Measurements from ENCODE around the gene C3orf20.
"Not testable (repeated sequence)": the region's sequence is repeated elsewhere in the genome, so short reads cannot be mapped to it uniquely, and the experiment has no call there.

Gene C3orf20

DNA sequence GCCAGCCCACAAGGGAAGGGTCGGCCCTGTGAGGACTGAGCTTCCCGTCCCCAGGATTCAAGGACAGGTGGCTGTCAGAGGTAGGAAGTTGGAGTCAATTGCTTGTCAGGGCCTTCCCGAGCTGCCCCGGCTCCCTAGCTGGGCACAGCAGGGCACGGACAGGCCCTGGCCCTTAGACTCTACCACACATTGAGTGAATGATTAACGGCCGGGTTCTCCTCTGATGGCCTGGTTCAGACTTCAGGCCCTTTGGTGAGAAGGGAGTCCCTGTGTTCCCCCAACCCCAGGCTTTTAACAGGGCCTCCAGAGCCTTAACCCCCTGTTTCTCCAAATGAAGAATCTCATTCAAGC, 127.4 kb downstream of the C3orf20 start:
- DNase-seq, result no peak

DNA sequence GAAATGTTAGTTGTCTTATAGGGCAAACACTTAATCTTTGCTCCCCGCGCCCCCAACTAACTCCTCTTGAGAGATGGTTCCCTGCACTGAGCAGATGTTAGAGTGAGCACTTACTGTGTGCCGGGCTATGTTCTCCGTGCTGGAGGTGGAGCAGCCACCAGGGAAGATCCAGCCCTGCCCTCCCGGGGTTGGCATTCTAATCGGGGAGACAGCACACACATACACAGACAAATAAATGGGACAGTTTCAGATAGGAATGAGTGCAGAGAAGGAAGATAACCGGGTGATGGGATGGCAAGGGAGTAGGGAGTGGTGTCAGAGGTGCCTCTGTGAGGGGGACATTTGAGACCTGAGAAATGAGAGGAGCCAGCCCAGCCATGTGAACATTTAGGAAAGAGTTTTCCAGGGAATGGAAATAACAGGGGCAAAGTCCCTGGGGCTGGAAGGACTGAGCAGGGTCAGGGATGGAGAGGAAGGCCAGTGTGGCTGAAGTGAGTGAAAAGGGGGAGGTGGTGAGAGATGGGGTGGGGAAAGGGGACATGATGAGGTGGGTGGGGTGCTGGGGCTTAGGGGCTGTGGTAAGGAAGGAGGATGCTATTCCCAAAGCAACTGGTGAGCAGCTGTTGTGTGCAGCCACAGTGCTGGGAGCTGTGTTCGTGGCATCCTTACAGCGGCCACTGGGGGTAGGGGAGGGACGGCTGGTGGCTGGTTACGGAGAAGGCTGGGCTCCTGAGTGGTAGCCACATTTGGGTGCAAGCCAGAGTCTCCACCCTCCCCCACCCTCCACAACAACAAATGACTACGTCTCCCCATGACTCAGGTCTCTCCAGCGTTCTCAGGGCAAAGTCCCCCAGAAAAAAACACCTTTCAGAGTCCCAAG, 128.4 kb downstream of the C3orf20 start:
- no peak for DNase-seq

DNA sequence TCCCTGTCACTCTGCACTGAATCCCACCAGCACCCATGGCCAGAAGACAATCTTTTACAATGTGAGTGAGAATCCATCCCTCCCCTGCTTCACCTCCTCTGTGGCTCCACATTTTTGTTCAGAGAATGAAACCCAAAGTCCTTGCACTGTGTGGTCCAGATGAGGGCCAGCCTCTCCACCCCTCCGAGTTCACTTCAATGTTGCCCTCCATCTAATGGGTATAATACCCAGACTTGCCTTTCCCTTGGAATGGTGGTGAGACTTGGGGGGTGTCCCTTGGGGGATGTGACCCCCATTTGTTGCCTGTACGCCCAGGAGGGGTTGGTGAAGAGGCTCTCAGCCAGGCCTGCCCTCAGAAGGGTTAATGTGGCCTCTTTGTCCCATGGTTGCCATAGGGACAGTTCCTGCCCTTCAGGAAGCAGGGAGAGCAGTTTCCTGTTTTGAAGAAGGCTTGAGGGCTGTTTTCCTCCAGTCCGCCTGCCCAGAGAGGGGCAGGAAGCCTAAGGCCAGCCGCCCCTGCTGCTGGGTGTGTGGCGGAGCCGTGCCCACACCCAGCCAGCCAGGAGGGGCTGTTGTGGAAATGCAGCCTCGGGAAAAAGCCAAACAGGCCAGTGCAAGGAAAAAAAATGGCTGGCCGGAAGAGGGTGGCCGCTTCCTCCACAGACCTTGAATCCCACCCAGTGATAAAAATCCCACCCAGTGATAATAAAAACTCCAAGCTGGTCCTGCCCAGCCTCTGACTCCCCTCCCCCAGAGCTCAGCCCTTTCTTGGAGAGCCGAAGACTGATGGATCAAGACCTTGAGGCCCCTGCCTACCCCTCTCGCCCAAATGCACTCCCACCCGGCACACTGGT, 129.3 kb downstream of the C3orf20 start:
- no peak for DNase-seq

GRCh38 chr3:14804835-14805780, 130.2 kb downstream of the C3orf20 start:
- DNase-seq, result no peak

DNA sequence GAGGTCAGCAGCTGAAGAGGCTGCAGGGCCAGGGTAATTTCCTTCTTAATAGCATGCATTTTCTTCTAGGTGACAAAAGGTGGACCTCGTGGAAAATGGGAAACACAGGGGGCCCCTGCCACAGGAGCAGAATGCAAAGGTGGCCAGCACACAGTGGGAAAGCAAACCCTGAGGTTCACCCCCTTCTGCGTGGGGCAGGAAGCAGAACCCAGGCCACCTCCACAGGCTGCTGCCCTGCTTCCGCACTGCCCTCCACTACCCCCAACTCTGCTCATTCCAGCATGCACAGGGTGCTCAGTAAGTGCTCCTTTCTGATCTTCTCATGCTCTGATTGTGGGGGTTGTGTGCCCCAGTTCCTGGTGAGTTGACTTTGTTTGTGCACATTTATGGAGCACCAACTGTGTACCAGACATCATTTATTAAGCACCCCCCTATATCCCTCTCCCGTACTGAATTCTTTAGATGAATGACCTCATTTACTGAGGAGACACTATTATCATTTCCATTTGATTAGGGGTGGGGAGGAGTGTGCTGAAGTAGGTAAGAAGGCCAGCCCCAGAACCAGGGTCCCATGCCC, 131.1 kb downstream of the C3orf20 start:
- no peak for DNase-seq

DNA sequence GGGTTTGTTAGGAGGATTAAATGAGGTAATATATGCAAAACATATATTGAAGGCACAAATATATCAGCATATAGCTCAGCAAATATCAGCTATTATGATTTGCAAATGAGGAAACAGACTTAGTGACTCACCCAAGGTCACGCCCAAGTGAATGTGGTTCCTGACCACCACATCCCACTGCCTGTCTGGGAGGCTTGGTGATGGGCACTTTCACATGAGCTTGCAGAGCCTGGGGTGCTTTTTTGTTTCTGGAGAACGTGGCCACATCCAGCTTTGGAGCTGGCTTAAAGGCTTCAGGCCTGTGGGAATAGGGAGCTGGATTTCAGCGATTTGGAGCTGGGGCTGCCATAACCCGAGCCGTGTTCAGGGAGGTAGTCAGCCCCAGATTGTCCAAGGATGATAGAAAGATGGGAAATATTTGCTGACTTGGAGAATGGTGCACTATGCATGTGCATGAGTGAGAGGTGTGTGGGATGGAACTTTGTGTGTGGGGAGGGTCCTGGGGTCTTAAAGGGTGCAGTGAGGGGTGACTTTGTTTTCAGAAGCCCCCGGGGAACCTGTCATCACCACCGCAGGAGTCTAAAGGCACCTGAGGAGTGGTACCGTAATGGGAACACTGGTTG, 131.8 kb downstream of the C3orf20 start:
- DNase-seq, result peak; percentile 40

DNA sequence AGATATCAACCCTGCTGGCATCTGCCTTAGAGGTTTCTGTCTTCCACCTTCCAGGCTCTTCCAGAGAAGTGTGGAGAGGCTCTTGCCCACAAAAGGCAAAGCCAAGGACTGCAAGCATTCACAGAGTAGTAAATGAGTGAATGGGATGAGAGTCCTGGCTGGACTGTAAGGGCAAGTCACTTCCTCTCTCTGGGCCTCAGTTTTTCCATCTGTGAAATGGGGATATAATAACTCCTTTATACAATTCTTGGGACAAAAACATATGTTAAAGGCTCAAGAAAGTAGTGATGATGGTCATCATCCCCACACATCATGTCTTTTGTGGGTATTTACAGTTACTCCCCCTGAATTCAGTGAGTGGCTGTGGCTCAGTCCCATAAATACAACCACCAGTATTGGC, 133.1 kb downstream of the C3orf20 start:
- DNase-seq, result no peak

DNA sequence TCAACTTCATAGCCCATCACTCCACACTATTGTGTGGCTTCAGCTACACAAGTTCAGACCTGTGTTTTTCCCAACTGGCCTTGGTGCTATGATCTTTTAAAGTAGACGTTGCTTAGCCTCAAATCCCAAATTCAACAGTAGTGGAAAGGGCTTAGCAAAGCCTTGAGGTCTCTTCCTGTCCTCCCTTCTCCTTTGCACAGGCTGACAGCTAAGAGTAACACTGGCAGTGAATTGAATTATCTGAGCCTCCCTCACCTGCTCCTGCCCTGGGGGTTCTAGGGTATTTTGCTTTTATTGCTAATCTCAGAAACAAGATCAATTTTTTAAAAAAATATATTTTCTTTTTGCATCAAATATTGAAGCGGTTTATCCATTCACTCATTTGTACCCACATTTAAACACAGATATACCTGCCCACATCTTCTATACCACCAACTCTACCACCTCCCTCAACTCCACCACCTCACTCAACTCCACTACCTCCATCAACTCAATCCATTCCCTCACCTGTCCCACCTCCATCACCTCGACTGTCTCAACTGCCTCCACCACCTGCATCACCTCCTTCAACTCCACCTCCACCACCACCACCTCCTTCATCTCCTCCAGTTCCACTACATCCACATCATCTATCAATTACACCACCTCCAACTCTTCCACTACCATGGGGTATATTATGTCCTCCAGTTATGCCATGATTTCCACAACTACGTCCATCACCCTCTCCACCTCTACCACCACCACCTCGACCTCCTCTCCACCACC, 133.7 kb downstream of the C3orf20 start:
- no peak for DNase-seq

DNA sequence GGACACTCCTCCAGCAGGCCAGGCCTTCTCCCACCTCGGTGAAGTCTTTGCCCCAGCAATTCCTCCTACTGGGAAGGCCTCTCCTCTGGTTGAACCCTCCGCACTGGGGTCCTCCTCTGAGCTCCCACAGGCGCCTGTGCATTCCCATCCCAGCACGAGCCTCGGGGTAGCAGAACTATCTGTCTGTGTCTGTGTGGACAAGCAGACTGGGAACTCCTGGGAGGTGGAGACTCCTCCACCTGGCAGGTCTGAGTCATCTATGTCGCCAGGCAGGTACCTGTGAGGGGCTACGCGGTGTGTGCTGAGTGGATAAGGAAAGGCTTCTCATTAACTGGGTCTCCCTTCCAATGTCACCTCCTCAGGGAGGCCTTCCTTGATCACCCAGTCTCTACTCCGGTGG, 134.7 kb downstream of the C3orf20 start:
- not testable (repeated sequence) for DNase-seq

- DNase-seq, result no peak
Observed at GRCh38 chr3:14810070-14810791, 135.3 kb downstream of the C3orf20 start.

DNA sequence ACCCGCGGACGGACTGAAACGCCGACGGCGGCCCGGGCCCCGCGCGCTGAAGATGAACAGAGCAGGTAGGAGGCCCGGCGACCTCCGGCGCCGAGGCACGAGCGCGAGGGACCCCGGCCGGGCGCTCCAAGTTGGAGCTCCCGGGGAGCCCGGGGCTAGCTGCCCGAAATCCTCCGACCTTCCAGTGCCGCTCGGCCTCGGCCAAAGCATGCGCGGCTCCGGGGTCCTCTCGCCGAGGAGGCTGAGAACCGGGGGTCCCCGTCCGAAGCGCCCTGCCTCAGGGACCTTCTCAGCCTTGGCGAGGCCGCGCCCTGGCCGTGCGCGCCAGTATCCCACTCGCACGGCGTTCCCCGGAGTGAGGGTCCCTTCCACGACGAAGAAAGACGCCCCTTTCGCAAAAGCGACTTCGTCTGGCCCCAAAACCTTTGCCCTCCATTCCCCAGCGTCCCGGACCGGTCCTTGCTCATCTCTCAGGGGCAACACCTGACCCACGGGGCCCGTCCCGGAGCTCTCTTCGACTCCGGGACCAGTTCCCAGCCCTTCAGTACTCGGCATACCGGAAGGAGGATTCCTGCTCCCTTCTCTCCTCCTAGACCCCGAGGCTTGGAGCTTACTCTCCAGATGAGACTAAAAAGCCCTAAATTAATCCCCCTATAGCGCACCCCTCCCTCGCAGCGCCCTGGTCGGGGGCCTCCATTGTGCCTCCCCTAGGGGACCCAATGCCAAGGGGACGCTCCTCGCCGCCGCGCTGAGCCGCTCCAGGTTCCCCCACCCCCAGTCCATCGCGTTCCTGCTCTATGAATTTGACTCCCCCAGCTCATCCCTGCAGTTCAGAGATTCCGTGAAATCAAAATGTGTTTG, 136.1 kb downstream of the C3orf20 start:
- DNase-seq, result no peak

DNA sequence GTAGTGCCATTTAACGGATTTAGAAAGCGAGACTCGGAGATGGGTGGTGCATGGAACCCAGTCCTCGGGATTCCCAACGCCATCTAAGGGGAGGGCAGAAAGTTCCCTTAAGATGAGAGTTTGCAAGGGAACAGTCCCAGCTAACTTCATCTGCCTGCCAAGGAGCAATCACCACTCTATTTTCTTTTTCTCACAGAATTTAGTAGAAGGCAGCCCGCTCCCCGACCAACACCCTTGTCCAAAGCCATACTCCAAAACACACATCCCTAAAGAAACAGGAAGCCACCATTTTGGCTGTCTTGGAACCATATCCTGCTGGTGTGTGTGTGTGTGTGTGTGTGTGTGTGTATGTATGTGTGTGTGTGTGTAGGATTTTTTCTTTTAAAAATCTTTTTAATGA, 136.7 kb downstream of the C3orf20 start:
- no peak for DNase-seq

DNA sequence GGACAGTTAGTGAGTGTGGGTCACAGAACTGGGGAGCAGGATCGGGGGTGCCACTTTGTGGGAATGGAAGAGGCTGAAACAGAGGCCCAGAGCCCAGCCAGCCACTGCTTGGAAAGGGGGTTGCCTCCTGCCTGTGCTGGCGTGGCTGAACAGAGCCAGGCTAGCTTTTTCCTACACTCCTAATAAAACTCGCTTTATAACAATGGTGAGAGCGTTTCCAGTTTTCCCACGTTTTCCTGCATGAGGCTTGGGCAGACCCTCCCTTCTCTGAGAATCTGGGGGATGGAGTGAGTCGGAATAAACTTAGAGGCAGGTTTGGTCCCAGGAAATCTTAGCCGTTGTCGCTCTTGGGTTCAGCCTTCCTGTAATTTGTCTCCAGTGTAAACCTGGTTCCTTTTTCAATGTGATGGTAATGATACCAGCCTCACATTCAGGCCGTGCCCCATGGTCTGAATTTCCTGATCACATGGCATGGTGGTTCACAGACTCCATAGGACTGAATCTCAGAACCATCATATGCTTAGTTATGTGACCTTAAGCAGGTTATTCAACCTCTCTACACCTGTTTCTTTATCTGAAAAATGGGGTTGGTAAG, 137.4 kb downstream of the C3orf20 start:
- DNase-seq, result no peak

GRCh38 chr3:14814411-14814871, 139.5 kb downstream of the C3orf20 start:
- DNase-seq, result no peak

DNA sequence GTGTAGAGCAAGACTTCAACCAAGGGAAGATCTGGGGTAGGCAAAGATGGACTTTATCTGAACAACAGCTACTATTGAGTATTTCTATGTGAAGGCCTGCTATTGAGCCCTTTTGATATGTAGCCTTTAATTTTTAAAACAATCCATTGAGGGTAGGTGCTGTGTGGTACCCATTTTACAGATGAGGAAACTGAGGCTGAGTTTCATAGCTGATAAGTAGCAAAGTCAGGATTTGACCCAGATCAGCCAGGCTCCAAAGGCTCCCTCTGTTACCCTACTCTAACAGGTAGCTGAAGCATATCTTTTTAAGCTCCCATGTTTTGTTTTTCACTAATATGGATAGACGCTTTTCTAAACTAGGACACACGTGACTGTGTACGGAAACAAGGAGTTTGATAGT, 141.4 kb downstream of the C3orf20 start:
- DNase-seq, result no peak

- no peak for DNase-seq
Observed at GRCh38 chr3:14818804-14819500, 144.0 kb downstream of the C3orf20 start, which contains the start of gene FGD5. FGD5 (plus strand) TSS chr3:14818962; CDS start chr3:14819072, 110 bp downstream.

GRCh38 chr3:14819671-14820070, 144.7 kb downstream of the C3orf20 start:
- DNase-seq, result no peak

GRCh38 chr3:14820156-14820555, 145.2 kb downstream of the C3orf20 start:
- DNase-seq, result no peak

Data from CD4-positive, alpha-beta T cell treated with Interferon gamma for 1 hour (primary cell).